IPS-18c (cell line): Measurements from ENCODE around the gene MAPT.
"Not testable (repeated sequence)": the region's sequence is repeated elsewhere in the genome, so short reads cannot be mapped to it uniquely, and the experiment has no call there.

Source experiments
- H3K4me3 ChIP-seq: 2 replicates; pipeline ENCODE4 v1.7.0; 2013; ENCODE audit warnings: low read depth, mild to moderate bottlenecking, low read length, moderate library complexity; ENCODE audit not compliant: insufficient read depth
- H3K9me3 ChIP-seq: one replicate; pipeline ENCODE4 v1.6.1; 2013; ENCODE audit warnings: mild to moderate bottlenecking, low read length, moderate library complexity; ENCODE audit not compliant: control insufficient read depth, insufficient read depth

The MAPT gene

GRCh38 chr17:45952814-45953320 is 58.5 kb downstream of the MAPT start:
- no peaks in the 10 kb centered on the region for H3K9me3 ChIP-seq

GRCh38 chr17:45953561-45953960 is 59.2 kb downstream of the MAPT start:
- Histone ChIP-seq H3K9me3 (no peaks in the 10 kb centered on the region), H3K4me3 (no peak overlapping the region)

More at GRCh38 chr17:45952814-45953320, 58.5 kb downstream of the MAPT start:
- H3K4me3 ChIP-seq: no peak overlapping the region

- Histone ChIP-seq H3K9me3 (no peaks in the 10 kb centered on the region), H3K4me3 (no peak overlapping the region)
Observed at GRCh38 chr17:45954914-45955313, 60.6 kb downstream of the MAPT start.

GRCh38 chr17:45955326-45955725 is 61.0 kb downstream of the MAPT start:
- Histone ChIP-seq H3K9me3 (no peaks in the 10 kb centered on the region), H3K4me3 (no peak overlapping the region)

- Histone ChIP-seq H3K9me3 (no peaks in the 10 kb centered on the region), H3K4me3 (no peak overlapping the region)
Observed at GRCh38 chr17:45956090-45956489, 61.7 kb downstream of the MAPT start.

GRCh38 chr17:45956746-45957145 is 62.4 kb downstream of the MAPT start:
- not testable (repeated sequence) for H3K4me3 ChIP-seq, H3K9me3 ChIP-seq

GRCh38 chr17:45958307-45958706 is 64.0 kb downstream of the MAPT start:
- Histone ChIP-seq H3K9me3 (no peaks in the 10 kb centered on the region), H3K4me3 (no peak overlapping the region)

GRCh38 chr17:45958994-45959665 is 64.8 kb downstream of the MAPT start:
- Histone ChIP-seq H3K9me3 (no peaks in the 10 kb centered on the region), H3K4me3 (no peak overlapping the region)

GRCh38 chr17:45960311-45960710 is 66.0 kb downstream of the MAPT start:
- no peak overlapping the region for H3K4me3 ChIP-seq

GRCh38 chr17:45961206-45961605 is 66.9 kb downstream of the MAPT start:
- Histone ChIP-seq H3K9me3 (no peaks in the 10 kb centered on the region), H3K4me3 (no peak overlapping the region; the same call in 1 of the 2 replicates)

More at GRCh38 chr17:45960311-45960710, 66.0 kb downstream of the MAPT start:
- H3K9me3 ChIP-seq: no peaks in the 10 kb centered on the region

- H3K9me3 ChIP-seq: no peaks in the 10 kb centered on the region
- H3K4me3 ChIP-seq: no peak overlapping the region
Observed at GRCh38 chr17:45962221-45962972, 68.0 kb downstream of the MAPT start.

- no peaks in the 10 kb centered on the region for H3K9me3 ChIP-seq
- no peak overlapping the region for H3K4me3 ChIP-seq
Observed at GRCh38 chr17:45963283-45963682, 68.9 kb downstream of the MAPT start.

- Histone ChIP-seq H3K4me3 (no peak overlapping the region), H3K9me3 (no peaks in the 10 kb centered on the region)
Observed at GRCh38 chr17:45963889-45964288, 69.5 kb downstream of the MAPT start.

- H3K9me3 ChIP-seq: no peaks in the 10 kb centered on the region
- H3K4me3 ChIP-seq: no peak overlapping the region
Observed at GRCh38 chr17:45964634-45965033, 70.3 kb downstream of the MAPT start.

GRCh38 chr17:45965812-45966211 is 71.5 kb downstream of the MAPT start:
- Histone ChIP-seq H3K9me3 (no peaks in the 10 kb centered on the region), H3K4me3 (no peak overlapping the region)

- no peaks in the 10 kb centered on the region for H3K9me3 ChIP-seq
- no peak overlapping the region for H3K4me3 ChIP-seq
Observed at GRCh38 chr17:45966606-45967280, 72.4 kb downstream of the MAPT start.

GRCh38 chr17:45967378-45967777 is 73.0 kb downstream of the MAPT start:
- no peaks in the 10 kb centered on the region for H3K9me3 ChIP-seq

GRCh38 chr17:45968732-45969131 is 74.4 kb downstream of the MAPT start:
- no peak overlapping the region for H3K4me3 ChIP-seq
- H3K9me3 ChIP-seq: no peaks in the 10 kb centered on the region

More at GRCh38 chr17:45967378-45967777, 73.0 kb downstream of the MAPT start:
- no peak overlapping the region for H3K4me3 ChIP-seq
